NCI-H526 treated with DMSO at 0.1 percent for 48 hours (cell line): Measurements from ENCODE around the gene SUN5.
"Not testable (repeated sequence)": the region's sequence is repeated elsewhere in the genome, so short reads cannot be mapped to it uniquely, and the experiment has no call there.

Source experiments
- DNase-seq: peaks from one replicate; lab custom pipeline; 2025; lab: John Stamatoyannopoulos, UW

SUN5 gene

GRCh38 chr20:32965115-32965514 lies 39.1 kb downstream of the SUN5 start:
- DNase-seq: no peak

GRCh38 chr20:32964575-32964974 lies 39.7 kb downstream of the SUN5 start:
- DNase-seq: no peak

- no peak for DNase-seq
Observed at GRCh38 chr20:32963176-32963575, 41.1 kb downstream of the SUN5 start.

DNA sequence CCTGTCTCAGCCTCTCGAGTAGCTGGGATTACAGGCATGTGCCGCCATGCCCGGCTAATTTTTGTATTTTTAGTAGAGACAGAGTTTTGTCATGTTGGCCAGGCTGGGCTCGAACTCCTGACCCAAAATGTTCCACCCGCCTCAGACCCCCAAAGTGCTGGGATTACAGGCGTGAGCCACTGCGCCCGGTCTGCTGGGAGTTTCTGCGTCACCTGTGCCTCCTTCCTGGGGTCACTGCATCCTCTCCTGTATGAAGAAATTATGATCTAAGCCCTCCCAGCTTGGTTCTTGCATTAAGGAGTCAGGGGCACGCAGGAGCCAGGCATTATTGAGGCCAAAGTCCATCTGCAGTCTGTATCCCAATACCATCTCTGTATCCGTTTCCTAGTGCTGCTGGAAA lies 41.6 kb downstream of the SUN5 start:
- not testable (repeated sequence) for DNase-seq

DNA sequence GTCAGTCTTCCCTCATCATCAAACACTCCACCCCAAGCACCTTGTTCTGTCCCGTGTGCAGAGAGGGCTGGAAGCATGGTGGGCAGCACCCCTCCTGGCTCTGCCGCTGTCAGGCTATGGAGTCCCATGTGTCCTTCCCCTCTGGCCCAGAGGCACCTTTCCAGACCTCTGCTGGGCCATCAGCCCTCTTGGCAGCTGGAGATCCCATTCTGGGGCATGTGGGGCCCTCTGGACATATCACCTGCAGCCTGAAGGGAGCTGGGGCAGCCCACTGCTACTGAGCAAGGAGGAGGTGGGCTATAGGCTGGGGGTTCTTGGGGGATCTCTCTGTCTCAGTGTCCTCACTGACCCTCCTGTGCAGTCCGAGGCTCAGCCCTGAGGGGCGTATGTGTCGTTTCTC lies 42.2 kb downstream of the SUN5 start:
- no peak for DNase-seq

GRCh38 chr20:32960849-32961731 lies 43.1 kb downstream of the SUN5 start:
- DNase-seq: no peak

GRCh38 chr20:32960222-32960518 lies 44.1 kb downstream of the SUN5 start:
- DNase-seq: no peak

DNA sequence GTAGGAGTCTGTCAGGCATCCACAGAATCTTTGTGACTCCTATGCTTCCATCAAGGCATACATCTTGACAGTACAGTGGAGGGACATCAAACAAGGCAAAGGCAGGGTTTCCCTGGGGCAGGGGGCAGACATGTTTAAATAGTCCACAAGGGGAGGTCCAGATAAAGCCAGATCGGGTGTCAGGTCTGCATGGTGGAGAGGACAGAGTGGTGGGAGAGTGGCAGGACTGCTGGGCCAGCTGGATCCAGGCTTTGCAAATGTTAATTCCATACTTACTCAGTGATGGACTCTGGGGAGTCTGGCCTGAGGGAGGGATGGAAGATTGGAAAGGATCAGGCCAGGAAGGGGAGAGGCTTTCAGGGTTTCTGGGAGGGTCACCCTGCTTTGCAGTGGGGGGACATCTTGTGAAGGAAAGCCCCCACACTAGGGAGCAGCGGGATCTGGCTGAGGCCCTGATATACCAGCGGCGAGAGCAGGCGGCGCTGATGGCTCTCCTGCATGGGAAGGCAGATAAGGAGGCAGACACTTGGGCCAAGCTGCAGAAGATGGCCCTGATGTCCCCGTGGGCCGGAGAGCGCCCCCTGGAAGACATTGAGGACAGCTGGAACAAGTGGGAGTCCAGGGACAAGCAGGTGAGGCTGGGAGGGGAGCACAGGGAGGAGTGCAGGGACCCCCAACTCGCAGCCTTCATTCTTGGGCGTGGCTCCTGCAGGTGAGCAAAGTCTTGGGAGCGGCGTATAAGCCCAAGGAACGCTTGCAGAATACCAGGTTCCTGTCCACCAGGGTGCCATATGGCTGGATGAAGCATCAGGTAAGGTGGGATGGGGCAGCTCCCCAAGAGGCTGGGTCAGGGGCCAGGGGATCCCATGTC lies 44.6 kb downstream of the SUN5 start:
- no peak for DNase-seq

- no peak for DNase-seq
Observed at GRCh38 chr20:32958574-32958973, 45.7 kb downstream of the SUN5 start.

DNA sequence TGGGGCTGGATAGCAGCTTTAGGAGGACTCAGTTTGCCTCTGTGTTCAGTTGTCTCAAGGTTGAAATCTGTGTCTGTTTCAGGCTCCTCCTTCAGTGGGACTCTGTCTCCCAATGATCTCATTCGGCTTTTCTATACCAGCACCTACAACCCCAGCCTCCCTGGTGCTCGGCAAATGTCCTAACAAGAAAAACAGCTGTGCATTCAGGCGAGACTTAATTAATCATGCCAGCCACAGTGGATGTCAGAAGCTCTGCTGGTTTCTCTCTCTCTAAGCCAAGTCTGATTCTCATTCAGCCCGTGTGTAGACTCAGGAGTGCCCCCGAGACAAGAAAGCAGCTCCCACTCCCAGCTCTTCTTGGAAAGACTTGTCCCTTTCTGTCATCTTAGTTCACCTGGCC lies 46.8 kb downstream of the SUN5 start:
- no peak for DNase-seq

DNA sequence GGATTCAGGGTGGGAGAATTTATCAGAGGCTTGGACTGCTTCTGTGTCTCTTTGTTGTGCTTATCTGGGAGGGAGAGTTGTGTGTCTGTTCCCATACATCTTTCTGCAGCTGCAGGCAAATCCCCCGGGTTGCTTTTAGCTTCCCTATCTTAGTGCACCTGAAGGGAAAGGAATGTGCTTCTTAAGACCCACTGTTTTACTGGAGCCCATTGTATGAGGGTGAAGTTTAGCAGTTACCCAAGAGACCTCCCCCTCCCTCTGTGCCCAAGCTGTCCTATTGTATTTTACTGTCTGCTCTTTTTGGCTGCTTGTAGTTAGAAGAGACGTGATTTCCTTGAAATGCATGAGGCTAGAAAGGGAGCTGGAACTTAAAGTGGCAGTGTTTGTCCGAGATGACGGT lies 53.7 kb downstream of the SUN5 start:
- not testable (repeated sequence) for DNase-seq

DNA sequence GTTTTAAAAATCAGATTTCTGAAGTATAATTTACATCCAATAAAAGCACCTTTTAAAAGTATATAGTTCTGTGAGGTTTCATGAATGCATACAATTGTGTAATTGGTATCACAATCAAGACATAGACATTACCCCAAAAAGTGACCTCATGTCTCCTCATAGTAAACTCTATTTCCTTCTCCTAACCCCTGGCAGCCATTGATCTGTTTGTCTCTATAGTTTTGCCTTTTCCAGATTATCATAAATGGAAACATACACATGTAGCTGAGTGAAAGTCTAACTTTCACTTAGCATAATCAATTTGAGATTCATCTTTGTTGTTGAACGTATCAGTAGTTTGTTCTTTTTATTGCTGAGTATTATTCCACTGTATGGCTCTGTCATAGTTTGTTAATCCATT lies 57.6 kb downstream of the SUN5 start:
- no peak for DNase-seq

DNA sequence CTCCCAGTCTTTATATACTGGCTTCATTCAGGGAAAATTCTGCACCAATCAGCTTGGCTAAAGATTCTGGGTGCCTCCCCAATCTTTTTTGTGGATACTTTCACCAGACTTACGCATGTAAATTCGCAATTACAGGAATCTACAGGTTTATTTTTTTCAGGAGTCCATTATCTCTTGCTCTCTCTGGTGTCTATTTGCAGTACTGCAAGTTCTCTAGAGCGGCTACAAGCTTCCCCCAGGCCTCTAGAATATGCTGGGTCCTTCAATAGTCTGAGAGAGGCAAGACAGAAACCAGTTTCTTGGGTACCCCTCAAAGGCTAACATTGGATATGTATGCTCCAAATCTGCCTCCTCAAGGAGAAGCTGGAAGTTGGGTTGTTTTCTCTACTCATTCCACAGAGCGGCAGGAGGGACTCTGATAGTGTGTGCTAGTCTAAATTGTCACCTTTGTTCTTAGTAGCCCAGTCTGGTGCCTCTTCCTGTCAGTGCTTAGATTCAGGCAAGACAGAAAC lies 58.5 kb downstream of the SUN5 start:
- peak; percentile 12 for DNase-seq

DNA sequence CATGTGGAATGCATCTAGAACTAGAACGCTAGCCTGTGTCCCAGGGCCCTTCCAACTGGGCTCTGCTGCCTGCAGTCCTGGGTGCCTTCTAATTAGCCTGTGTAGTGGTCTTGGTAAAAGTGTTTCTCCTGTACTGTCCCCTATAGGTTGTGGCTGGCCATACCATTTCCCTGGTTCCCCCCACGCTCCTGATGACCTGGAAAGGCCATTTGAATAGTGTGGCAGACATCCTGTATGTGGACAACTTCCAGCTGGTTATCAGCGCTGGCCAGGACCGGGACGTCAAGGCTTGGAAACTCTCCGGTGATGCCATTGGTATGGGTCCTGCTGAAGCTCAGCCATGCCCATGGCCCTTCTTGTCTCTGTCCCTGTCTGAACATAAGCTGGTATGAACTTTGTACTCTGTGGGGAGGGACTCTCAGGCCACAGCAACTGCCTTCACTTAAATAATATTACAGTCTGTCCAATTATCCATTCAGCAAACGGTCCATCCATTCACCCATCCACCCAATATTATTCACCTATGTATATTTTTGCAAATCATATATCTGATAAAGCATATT lies 60.7 kb downstream of the SUN5 start:
- no peak for DNase-seq

DNA sequence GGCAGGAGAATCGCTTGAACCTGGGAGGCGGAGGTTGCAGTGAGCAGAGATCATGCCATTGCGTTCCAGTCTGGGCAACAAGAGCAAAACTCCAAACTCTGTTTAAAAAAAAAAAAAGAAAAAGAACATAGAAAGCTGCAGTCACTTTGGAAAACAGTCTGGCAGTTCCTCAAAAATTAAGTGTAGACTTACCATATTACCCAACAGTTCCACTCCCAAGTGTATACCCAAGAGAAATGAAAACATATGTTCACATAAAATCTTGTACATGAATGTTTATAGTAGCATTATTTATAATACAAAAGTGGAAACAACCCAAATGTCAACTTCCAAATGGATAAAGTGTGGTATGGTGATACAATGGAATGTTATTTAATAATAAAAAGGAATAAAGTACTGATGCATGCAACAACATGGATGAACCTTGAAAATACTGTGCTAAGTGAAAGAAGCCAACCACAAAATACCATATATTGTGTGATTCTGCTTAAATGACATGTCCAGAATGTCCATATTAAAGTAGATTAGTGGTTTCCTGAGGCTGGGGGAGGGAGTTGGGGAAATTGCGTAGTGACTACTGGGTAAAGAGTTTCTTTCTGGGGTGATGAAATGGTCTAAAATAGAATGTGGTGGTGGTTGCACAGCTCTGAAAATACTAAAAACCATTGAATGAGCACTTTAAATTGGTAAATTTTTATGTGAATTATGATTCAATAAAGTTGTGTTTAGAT lies 62.9 kb downstream of the SUN5 start:
- DNase-seq: no peak

DNA sequence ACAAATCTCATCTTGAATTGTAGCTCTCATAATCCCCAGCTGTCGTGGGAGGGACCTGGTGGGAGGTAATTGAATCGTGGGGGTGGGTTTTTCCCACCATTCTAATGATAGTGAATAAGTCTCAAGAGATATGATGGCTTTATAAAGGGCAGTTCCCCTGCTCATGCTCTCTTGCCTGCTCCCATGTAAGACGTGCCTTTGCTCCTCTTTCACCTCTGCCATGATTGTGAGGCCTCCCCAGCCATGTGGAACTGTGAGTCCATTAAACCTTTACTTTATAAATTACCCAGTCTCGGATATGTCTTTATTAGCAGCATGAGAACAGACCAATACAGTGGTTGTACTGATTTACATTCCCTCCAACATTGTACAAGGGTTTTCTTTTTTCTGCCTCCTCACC lies 69.7 kb downstream of the SUN5 start:
- no peak for DNase-seq
